ENCODE measurements around the gene TRNT1. TPM values are rescaled to one million over a fixed set of nuclear protein-coding genes. Genes with fewer than 3 reads are reported as not detected.

TRNT1 gene
- total and polyA plus RNA-seq, 11 donors: 5.4 to 14.7 (median 11.1) TPM

DNA sequence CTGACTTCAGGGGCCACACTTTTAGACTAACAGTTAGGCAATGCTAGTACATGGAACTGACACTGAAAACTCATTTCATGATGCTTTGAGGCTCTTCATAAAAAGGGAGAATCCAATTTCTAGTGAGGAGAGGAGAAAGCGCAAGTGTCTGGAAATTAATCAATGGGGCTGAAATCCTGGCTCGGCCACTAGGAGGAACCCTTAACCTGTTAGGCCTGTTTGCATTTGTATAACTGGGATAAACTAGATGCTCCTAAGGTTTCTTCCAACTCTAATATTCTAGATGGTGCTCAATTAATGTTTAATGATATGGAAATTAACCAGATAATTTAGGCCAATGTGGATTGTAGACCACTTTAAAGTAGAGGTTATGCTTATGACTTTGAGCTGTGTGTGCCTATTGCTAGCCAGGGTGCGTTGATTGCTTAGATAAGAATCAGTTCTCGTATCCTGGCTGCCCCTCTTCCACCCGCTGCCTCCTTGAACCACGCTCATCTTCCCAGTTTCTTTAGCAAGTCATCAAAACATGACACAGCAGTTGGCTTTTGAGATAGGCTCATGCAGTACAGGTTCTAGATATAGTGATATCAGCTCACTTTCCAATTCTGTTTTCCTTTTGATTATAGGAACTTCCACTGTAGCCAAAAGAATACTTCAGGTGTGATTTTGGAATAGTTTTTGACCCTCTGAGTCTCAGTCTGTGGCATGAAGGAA, 69.6 kb downstream of the TRNT1 start:
- H3K27ac ChIP-seq: no peak overlapping the region
- intact Hi-C loops (cut with DNase I): loop anchor here in 4 of 10 donors (5.0 to 10.0 kb wide), 3 partner anchors 801 to 1096 kb away; no protein-coding TSS in a partner anchor
- TF ChIP-seq POLR2A (IDR thresholded peaks at IDR 0.05): no peak
- TF ChIP-seq, protein P1, sequence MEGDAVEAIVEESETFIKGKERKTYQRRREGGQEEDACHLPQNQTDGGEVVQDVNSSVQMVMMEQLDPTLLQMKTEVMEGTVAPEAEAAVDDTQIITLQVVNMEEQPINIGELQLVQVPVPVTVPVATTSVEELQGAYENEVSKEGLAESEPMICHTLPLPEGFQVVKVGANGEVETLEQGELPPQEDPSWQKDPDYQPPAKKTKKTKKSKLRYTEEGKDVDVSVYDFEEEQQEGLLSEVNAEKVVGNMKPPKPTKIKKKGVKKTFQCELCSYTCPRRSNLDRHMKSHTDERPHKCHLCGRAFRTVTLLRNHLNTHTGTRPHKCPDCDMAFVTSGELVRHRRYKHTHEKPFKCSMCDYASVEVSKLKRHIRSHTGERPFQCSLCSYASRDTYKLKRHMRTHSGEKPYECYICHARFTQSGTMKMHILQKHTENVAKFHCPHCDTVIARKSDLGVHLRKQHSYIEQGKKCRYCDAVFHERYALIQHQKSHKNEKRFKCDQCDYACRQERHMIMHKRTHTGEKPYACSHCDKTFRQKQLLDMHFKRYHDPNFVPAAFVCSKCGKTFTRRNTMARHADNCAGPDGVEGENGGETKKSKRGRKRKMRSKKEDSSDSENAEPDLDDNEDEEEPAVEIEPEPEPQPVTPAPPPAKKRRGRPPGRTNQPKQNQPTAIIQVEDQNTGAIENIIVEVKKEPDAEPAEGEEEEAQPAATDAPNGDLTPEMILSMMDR (IDR thresholded peaks at IDR 0.05): peak in 8 of 12 donors; percentile 18 to 39 (median 32)

More for the DNA sequence above, 69.6 kb downstream of the TRNT1 start:
- Histone ChIP-seq H3K36me3 (no peaks in the 10 kb centered on the region), H3K9me3 (no peaks in the 10 kb centered on the region), H3K4me3 (no peak overlapping the region), H3K27me3 (peaks cover 0 to 9% (median 0%) of the 10 kb centered on the region in 9 donors), H3K4me1 (peaks cover 0 to 6% (median 0%) of the 10 kb centered on the region in 12 donors)
- no peak for ATAC-seq
- WGBS, 4 donors: 38 to 53% (median 45%) methylated on average over 6 of the region's 6 CpGs
- DNase-seq: no peak

Other genes with a start within 250 kb of the TRNT1 start
- gene IL5RA, start 16.6 kb upstream of the TRNT1 start, total RNA-seq: 1 to 10 TPM in 1 of 9 donors, under 1 TPM in 3, not detected in 5; 0.13 to 1.0 (median 0.40) TPM
- under 1 TPM; 0.03 to 0.11 TPM for gene IL5RA, start 16.6 kb upstream of the TRNT1 start, polyA plus RNA-seq
- 10 to 100 TPM; 35.9 to 64.7 (median 56.0) TPM for gene CRBN, start 52.8 kb downstream of the TRNT1 start, total RNA-seq
- 10 to 100 TPM; 18.7 to 26.8 TPM for gene CRBN, start 52.8 kb downstream of the TRNT1 start, polyA plus RNA-seq

All from heart left ventricle (tissue), 16 donors.